Fibroblast of lung (primary cell): Measurements from ENCODE around the gene BZW2. TPM values are rescaled to one million over a fixed set of nuclear protein-coding genes. Genes with fewer than 3 reads are reported as not detected.

Experiments
- polyA plus RNA-seq, 2 donors: library from polyadenylated mRNA; depleted of rRNA in 1 of 2; stranded (reverse) in 1 of 2; unstranded in 1 of 2; fragments of >200 nt; gene quantifications; 2 replicates each; pipeline ENCODE4 v1.2.1, GENCODE V29; 2011 to 2012; ENCODE audit warnings: missing spikeins in 1 of 2
- total RNA-seq: library from RNA; depleted of rRNA; stranded (reverse); fragments of >200 nt; gene quantifications from 2 replicates; pipeline ENCODE4 v1.2.1, GENCODE V29; 2014

Gene BZW2
- total and polyA plus RNA-seq, 2 donors (not counting 1 experiment from before 2014, with no cell fraction given), result 43.3 to 88.8 TPM

Other genes with a start within 250 kb of the BZW2 start
- 1.0 and 1.5 TPM in 2 replicates for gene CRPPA, start 224.6 kb upstream of the BZW2 start, total RNA-seq
- gene CRPPA, start 224.6 kb upstream of the BZW2 start, polyA plus RNA-seq, result 1.0 and 1.1 TPM in 2 replicates
- gene SOSTDC1, start 180.4 kb upstream of the BZW2 start, total RNA-seq, result under 0.01 TPM in 1 of 2 replicates, not detected in the other
- gene SOSTDC1, start 180.4 kb upstream of the BZW2 start, polyA plus RNA-seq, result 0.05 and 0.07 TPM in 2 replicates
- gene LRRC72, start 119.4 kb upstream of the BZW2 start, total RNA-seq, result not detected in 2 replicates
- not detected in 2 replicates for gene LRRC72, start 119.4 kb upstream of the BZW2 start, polyA plus RNA-seq
- 33.1 and 50.4 TPM in 2 replicates for gene ANKMY2, start 427 bp upstream of the BZW2 start, total RNA-seq
- gene ANKMY2, start 427 bp upstream of the BZW2 start, polyA plus RNA-seq, result 23.9 and 34.3 TPM in 2 replicates
- 0.77 and 2.8 TPM in 2 replicates for gene TSPAN13, start 107.6 kb downstream of the BZW2 start, total RNA-seq
- 2.5 and 6.7 TPM in 2 replicates for gene TSPAN13, start 107.6 kb downstream of the BZW2 start, polyA plus RNA-seq
- gene AGR2, start 158.8 kb downstream of the BZW2 start, total RNA-seq, result not detected in 2 replicates
- gene AGR2, start 158.8 kb downstream of the BZW2 start, polyA plus RNA-seq, result not detected in 2 replicates
- gene AGR3, start 235.8 kb downstream of the BZW2 start, total RNA-seq, result not detected in 2 replicates
- not detected in 2 replicates for gene AGR3, start 235.8 kb downstream of the BZW2 start, polyA plus RNA-seq